HFFc6 (cell line): ENCODE data around the gene SCN5A. TPM values are rescaled to one million over a fixed set of nuclear protein-coding genes. Genes with fewer than 3 reads are reported as not detected.

ENCODE experiments used
- DNase-seq: peaks from one replicate; pipeline ENCODE4 v3.0.0-alpha.2; 2018
- H3K27ac Mint-ChIP-seq: 2 replicates; pipeline ENCODE4 v1.8.0; 2020; ENCODE audit warnings: mild to moderate bottlenecking, mixed read lengths
- H3K27me3 Mint-ChIP-seq: 2 replicates; pipeline ENCODE4 v1.8.0; 2021; ENCODE audit warnings: mild to moderate bottlenecking, moderate library complexity, mixed read lengths; ENCODE audit not compliant: insufficient read depth
- H3K36me3 Mint-ChIP-seq: 2 replicates; pipeline ENCODE4 v1.8.0; 2021; ENCODE audit warnings: low read depth, mixed read lengths
- H3K4me1 Mint-ChIP-seq: 2 replicates; pipeline ENCODE4 v1.8.0; 2020; ENCODE audit warnings: low read depth, mixed read lengths
- H3K4me3 Mint-ChIP-seq: 2 replicates; pipeline ENCODE4 v1.8.0; 2020; ENCODE audit warnings: mild to moderate bottlenecking, moderate library complexity, mixed read lengths
- H3K9me3 Mint-ChIP-seq: 2 replicates; pipeline ENCODE4 v1.8.0; 2020; ENCODE audit warnings: mild to moderate bottlenecking, mixed read lengths
- CTCF ChIP-seq: fragments of 200-600 bp; sonication (generic); IDR thresholded peaks from 2 replicates; pipeline ENCODE4 v1.5.0; 2021; ENCODE audit warnings: antibody characterized with exemption, mild to moderate bottlenecking
- total RNA-seq, 6 experiments: library from RNA; stranded (reverse); fragmentation: NEBNext Ultra II Directional; extraction: Animal tissue kit (Norgen Biotek cat#: 25700); gene quantifications; 2 replicates in 1 of 6; 3 replicates in 5 of 6; pipeline ENCODE4 v1.2.3, GENCODE V29; 2021

The SCN5A gene
- total RNA-seq, 6 experiments from 2014 or later: 0.05 to 0.46 (median 0.28) TPM; not detected in 3

GRCh38 chr3:38521391-38521987 lies 128.0 kb downstream of the SCN5A start:
- H3K4me3 Mint-ChIP-seq: no peak overlapping the region
- H3K9me3 Mint-ChIP-seq: no peaks in the 10 kb centered on the region
- no peaks in the 10 kb centered on the region for H3K27me3 Mint-ChIP-seq
- peaks cover 57% of the 10 kb centered on the region for H3K4me1 Mint-ChIP-seq
- peak; percentile 99 for TF ChIP-seq CTCF
- H3K27ac Mint-ChIP-seq: no peak overlapping the region
- DNase-seq: peak; percentile 49
- peaks cover 28% of the 10 kb centered on the region for H3K36me3 Mint-ChIP-seq

DNA sequence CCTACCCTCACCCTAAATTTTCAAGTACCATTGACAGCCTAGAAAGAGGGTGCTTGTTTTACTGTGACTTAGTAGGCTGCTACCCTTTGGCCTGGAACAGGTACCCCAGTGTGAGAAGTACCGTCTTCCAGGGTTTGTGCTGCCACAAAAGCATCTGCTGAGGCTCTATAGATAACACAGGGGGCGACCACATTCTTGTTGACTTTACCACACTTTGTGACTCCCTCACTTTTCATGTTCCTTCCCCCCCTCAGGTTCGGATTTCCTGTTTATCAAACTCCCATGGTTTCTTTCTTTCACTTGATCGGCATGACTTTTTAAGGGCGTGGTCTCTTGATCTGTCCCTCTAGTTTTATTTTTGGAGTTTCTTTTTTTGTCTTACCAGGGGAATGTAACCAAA lies 129.8 kb downstream of the SCN5A start:
- no peaks in the 10 kb centered on the region for H3K9me3 Mint-ChIP-seq

DNA sequence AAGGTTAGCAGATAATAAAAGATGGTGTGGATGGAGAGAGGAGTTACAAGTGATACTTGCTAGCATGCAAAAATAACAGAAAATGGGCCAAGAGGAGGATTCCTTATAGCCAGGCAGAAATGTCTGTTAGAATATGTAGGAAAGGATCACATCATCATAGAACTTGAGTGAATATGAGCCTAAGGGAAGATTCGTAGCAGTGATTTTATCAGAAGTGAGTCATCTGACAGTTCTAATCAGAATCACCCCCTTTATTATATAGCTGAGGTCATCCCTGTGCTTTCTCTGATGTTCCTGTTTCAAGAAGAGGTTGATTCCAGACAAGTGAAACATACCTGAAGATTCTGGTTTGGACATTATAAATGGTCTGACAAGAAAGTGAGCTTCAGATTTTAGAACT lies 130.5 kb downstream of the SCN5A start:
- Mint-ChIP-seq H3K4me3 (no peak overlapping the region), H3K27me3 (no peaks in the 10 kb centered on the region), H3K27ac (peak overlapping the region; percentile 32), H3K4me1 (peaks cover 50% of the 10 kb centered on the region), H3K9me3 (no peaks in the 10 kb centered on the region), H3K36me3 (peaks cover 31% of the 10 kb centered on the region)
- no peak for TF ChIP-seq CTCF
- peak; percentile 87 for DNase-seq

More for the DNA sequence above, 129.8 kb downstream of the SCN5A start:
- no peak overlapping the region for H3K4me3 Mint-ChIP-seq
- H3K27ac Mint-ChIP-seq: no peak overlapping the region
- peaks cover 37% of the 10 kb centered on the region for H3K36me3 Mint-ChIP-seq
- no peaks in the 10 kb centered on the region for H3K27me3 Mint-ChIP-seq
- DNase-seq: no peak
- peaks cover 56% of the 10 kb centered on the region for H3K4me1 Mint-ChIP-seq
- TF ChIP-seq CTCF: no peak

DNA sequence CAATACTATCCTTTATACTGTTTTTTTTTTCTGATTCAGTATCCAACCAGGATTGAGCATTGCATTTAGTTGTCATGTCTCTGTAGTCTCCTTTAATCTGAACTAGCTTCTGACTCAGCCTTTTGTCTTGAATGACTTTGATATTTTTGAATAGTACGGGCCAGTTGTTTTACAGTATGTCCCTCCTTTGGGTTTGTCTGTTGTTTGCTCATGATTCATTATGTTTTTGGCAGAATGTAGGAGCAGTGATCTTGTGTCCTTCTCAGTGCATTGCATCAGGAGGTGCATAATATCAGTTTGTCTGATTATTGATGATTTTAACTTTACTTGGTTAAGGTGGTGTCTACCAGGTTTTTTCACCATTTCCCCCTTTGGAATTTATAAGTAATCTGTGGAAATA lies 132.8 kb downstream of the SCN5A start:
- Mint-ChIP-seq H3K27ac (no peak overlapping the region), H3K27me3 (no peaks in the 10 kb centered on the region), H3K9me3 (no peaks in the 10 kb centered on the region), H3K36me3 (peaks cover 25% of the 10 kb centered on the region), H3K4me3 (no peak overlapping the region), H3K4me1 (peaks cover 44% of the 10 kb centered on the region)
- DNase-seq: no peak
- TF ChIP-seq CTCF: no peak

- Mint-ChIP-seq H3K4me3 (no peak overlapping the region), H3K27ac (no peak overlapping the region), H3K4me1 (peaks cover 40% of the 10 kb centered on the region), H3K9me3 (no peaks in the 10 kb centered on the region), H3K27me3 (no peaks in the 10 kb centered on the region), H3K36me3 (peaks cover 25% of the 10 kb centered on the region)
- DNase-seq: no peak
- no peak for TF ChIP-seq CTCF
Measured at GRCh38 chr3:38515367-38515766, 134.1 kb downstream of the SCN5A start.

DNA sequence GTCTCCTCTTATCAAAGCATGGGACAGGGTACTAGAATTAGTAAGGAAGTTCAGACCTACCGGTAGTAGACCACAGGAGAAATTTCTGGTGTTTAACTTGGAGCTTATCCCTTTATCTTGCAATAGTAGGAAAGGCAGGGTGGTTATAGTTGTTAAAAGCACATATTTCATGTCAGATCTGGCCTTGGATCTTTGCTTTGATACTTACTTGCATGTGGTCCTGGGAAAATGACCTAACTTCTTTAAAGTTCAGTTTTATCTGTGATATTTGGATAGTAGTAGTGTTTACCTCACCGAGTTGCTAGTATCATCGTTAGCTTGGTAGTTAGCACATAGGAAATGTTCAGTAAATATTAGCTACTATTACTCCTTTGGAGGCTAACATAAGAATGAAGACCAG lies 137.9 kb downstream of the SCN5A start:
- peaks cover 34% of the 10 kb centered on the region for H3K36me3 Mint-ChIP-seq

More for the DNA sequence above, 137.9 kb downstream of the SCN5A start:
- Mint-ChIP-seq H3K27me3 (no peaks in the 10 kb centered on the region), H3K4me3 (no peak overlapping the region), H3K9me3 (no peaks in the 10 kb centered on the region), H3K27ac (no peak overlapping the region), H3K4me1 (peaks cover 5% of the 10 kb centered on the region)
- no peak for TF ChIP-seq CTCF
- DNase-seq: no peak
